SK-N-SH (cell line): ENCODE measurements around the gene SFI1.

ENCODE experiments used
- CHD2 ChIP-seq: fragments of 150-350 bp; IDR thresholded peaks from 2 replicates; pipeline ENCODE4 v1.6.1; 2018; ENCODE audit warnings: low read length; ENCODE audit not compliant: partially characterized antibody
- CTCF ChIP-seq: fragments of 200-600 bp; sonication (generic); IDR thresholded peaks from 2 replicates; pipeline ENCODE4 v1.6.1; 2017; ENCODE audit warnings: antibody characterized with exemption, mild to moderate bottlenecking, moderate library complexity
- ELF1 ChIP-seq: IDR thresholded peaks from 2 replicates; pipeline ENCODE4 v1.4.0; 2012
- EP300 ChIP-seq, 2 experiments: IDR thresholded peaks; 2 replicates each; pipeline versions ENCODE4 v1.4.0 to v1.6.1; 2012; ENCODE audit warnings: borderline replicate concordance in 1 of 2, low read depth in 1 of 2, low read length in 1 of 2
- EZH2phosphoT487 ChIP-seq: fragments of 200-600 bp; sonication (generic); IDR thresholded peaks from 2 replicates; pipeline ENCODE4 v1.6.1; 2017; ENCODE audit warnings: low read depth, mixed run types, mild to moderate bottlenecking, antibody characterized with exemption, moderate library complexity, borderline replicate concordance
- FOXM1 ChIP-seq: IDR thresholded peaks from 2 replicates; pipeline ENCODE4 v1.4.0; 2012; ENCODE audit warnings: low read depth, mild to moderate bottlenecking
- MAX ChIP-seq: IDR thresholded peaks from 2 replicates; pipeline ENCODE4 v1.4.0; 2012; ENCODE audit warnings: low read depth
- MXI1 ChIP-seq: IDR thresholded peaks from 2 replicates; pipeline ENCODE4 v1.6.1; 2012; ENCODE audit warnings: mild to moderate bottlenecking, low read depth, low read length, improper control_type of control experiment
- RAD21 ChIP-seq: IDR thresholded peaks from 2 replicates; pipeline ENCODE4 v1.6.1; 2012; ENCODE audit warnings: mild to moderate bottlenecking, low read length
- RFX5 ChIP-seq: IDR thresholded peaks from 2 replicates; pipeline ENCODE4 v1.6.1; 2012; ENCODE audit warnings: mild to moderate bottlenecking, improper control_type of control experiment, low read length
- SIN3A ChIP-seq: IDR thresholded peaks from 2 replicates; pipeline ENCODE4 v1.6.1; 2012; ENCODE audit warnings: low read depth, mild to moderate bottlenecking, low read length, moderate library complexity, borderline replicate concordance
- TAF1 ChIP-seq: IDR thresholded peaks from 2 replicates; pipeline ENCODE4 v1.6.1; 2012; ENCODE audit warnings: low read depth, mild to moderate bottlenecking, low read length, moderate library complexity, borderline replicate concordance
- TEAD4 ChIP-seq: IDR thresholded peaks from 2 replicates; pipeline ENCODE4 v1.4.0; 2012; ENCODE audit warnings: mild to moderate bottlenecking, borderline replicate concordance; ENCODE audit not compliant: insufficient read depth
- USF2 ChIP-seq: fragments of 150-350 bp; IDR thresholded peaks from 2 replicates; pipeline ENCODE4 v1.6.1; 2017; ENCODE audit warnings: antibody characterized with exemption, low read length, low read depth, borderline replicate concordance

GRCh38 chr22:31652911-31653684 is 156.8 kb downstream of the SFI1 start:
- TF ChIP-seq CTCF = no peak
- TF ChIP-seq MXI1 = no peak
- TF ChIP-seq EP300 (IDR thresholded peaks at IDR 0.05; ENCODE audit: borderline replicate concordance in 1 of 2, low read depth in 1 of 2, low read length in 1 of 2) = no peak
- TF ChIP-seq USF2 = no peak
- TF ChIP-seq ELF1 = no peak
- no peak for TF ChIP-seq RFX5
- TF ChIP-seq MAX = no peak
- no peak for TF ChIP-seq TAF1
- TF ChIP-seq RAD21 = no peak
- TF ChIP-seq FOXM1 = no peak
- TF ChIP-seq TEAD4 = no peak
- no peak for TF ChIP-seq SIN3A
- TF ChIP-seq EZH2phosphoT487 = no peak
- no peak for TF ChIP-seq CHD2
